Measurements from ENCODE around the gene STARD9.

GRCh38 chr15:42707873-42708544 lies 132.6 kb downstream of the STARD9 start:
- no peak for TF ChIP-seq EZH2 (IDR thresholded peaks at IDR 0.05; ENCODE audit: insufficient read depth, poor library complexity, severe bottlenecking)
- no peak for TF ChIP-seq EZH2phosphoT487 (IDR thresholded peaks at IDR 0.05; ENCODE audit: insufficient read depth, low read depth)

All from GM23248 (cell line).